ENCODE measurements around the gene KASH5.

Gene KASH5

DNA sequence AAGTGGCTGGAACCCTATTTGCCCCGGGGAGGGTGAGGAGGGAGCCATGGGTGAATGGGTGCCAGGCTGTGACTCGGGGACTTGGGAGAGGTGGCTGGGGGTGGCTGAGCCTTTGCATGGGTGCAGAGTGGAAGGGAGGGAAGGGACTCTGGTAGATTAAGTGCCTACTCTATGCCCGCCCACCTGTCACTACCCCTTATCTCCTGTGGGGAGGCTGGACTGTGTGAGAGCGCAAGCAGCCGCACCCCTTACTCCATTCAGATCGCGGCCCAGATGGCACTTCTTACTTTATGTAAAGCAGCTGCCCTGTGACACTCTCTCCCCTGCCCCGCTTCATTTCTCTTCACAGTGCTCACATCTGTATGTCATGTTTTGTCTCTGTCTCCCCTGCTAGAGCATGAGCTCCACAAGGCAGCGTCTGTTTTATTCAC is 2.9 kb downstream of the KASH5 start:
- H3K4me3 ChIP-seq (ENCODE audit: low read depth, low read length): no peak overlapping the region
- TF ChIP-seq, protein P1, sequence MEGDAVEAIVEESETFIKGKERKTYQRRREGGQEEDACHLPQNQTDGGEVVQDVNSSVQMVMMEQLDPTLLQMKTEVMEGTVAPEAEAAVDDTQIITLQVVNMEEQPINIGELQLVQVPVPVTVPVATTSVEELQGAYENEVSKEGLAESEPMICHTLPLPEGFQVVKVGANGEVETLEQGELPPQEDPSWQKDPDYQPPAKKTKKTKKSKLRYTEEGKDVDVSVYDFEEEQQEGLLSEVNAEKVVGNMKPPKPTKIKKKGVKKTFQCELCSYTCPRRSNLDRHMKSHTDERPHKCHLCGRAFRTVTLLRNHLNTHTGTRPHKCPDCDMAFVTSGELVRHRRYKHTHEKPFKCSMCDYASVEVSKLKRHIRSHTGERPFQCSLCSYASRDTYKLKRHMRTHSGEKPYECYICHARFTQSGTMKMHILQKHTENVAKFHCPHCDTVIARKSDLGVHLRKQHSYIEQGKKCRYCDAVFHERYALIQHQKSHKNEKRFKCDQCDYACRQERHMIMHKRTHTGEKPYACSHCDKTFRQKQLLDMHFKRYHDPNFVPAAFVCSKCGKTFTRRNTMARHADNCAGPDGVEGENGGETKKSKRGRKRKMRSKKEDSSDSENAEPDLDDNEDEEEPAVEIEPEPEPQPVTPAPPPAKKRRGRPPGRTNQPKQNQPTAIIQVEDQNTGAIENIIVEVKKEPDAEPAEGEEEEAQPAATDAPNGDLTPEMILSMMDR (IDR thresholded peaks at IDR 0.05; ENCODE audit: low read depth, low read length): no peak

DNA sequence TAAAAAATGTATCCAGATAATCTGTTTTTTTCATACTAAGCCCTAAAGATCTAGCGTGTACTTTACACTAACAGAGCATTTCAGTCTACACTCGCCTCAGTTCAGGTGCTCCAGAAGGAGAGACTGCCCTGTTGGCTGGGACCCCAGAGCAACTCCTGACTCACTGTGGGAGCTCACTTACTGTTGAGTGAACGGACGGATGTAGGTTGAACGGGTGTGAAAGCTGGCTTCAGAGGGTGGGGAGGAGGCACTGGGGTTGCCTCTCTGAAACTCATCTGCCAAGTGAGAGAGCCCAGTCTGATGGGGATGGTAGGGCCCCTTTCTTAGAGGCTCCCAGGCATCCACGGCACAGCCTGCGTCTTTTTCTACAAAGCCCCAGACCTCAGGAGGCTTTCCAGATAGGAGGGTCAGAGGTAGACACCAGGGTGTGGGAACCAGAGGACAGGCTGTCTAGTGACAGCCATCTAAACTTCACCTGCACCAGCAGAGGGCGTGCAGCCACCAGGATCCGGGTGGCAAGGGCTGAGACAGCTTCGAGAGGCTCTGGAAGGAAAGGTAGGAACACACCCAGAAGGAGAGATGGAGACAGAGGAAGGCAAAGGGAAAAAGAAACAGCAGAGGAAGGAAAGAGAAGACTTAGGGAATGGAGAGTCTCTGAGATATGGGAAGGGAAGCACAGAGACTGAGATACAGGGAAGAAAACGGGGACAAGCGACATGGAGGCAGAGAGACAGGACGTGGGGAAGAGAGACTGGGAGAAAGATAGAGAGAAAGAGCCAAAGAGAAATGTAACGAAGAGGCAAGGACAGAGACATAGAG is 3.7 kb downstream of the KASH5 start:
- TF ChIP-seq, protein P1 (IDR thresholded peaks at IDR 0.05; ENCODE audit: low read depth, low read length): peak; percentile 71
- H3K4me3 ChIP-seq (ENCODE audit: low read depth, low read length): no peak overlapping the region

DNA sequence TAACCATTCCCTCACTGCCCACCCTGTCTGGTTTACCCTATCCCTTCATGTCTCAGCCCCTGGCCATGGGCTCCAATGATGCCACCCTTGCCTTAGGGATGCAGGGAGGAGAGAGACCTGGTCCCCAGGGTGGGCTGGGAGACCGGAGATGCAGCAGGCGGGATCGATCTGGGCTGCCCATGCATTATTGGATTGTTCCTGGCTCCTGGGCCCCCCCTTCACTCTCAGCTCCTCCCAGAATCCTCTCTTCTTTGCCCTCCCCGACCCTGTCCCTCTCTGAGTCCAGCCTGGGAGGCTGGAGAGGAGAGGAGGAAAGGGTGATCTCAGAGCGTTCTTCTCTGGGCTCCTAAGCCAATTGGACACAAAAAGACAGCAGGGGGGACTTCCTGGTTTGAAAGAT is 5.8 kb downstream of the KASH5 start:
- TF ChIP-seq, protein P1 (IDR thresholded peaks at IDR 0.05; ENCODE audit: low read depth, low read length): no peak
- H3K4me3 ChIP-seq (ENCODE audit: low read depth, low read length): no peak overlapping the region

- H3K4me3 ChIP-seq (ENCODE audit: low read depth, low read length): no peak overlapping the region
- TF ChIP-seq, protein P1 (IDR thresholded peaks at IDR 0.05; ENCODE audit: low read depth, low read length): no peak
Observed at GRCh38 chr19:49395581-49396407, 7.7 kb downstream of the KASH5 start.

DNA sequence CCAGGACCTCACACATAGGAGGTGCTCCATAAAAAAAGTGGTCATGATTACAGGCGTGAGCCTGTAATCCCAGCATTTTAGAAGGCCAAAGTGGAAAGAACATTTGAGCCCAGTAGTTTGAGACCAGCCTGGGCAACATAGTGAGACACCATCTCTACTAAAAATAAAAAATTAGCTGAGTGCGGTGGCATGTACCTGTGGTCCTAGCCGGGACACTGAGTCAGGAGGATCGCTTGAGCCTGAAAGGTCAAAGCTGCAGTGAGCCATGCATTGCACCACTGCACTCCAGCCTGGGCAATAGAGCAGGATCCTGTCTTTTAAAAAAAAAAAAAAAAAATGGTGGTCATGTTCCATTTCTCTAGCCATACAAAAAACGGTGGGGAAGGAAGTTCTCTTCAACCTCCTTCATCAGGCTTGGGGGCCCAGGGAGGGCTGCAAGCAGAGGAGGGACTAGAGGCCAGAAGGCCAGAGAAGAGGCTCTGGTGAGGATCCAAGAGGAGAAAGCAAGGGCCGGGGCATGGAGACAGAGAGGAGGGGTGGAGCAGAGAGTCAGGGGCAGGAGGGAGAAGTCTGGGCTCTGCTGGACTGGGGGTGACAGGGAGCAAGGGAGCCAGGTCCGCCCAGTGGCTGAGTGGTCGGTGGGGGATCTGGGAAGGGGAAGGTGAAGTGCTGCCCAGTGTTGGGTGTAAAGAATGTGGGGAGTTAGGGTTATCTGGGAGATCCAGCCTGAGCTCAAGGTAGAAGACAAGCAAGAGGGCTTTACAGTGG is 8.9 kb downstream of the KASH5 start:
- no peak overlapping the region for H3K4me3 ChIP-seq (ENCODE audit: low read depth, low read length)

DNA sequence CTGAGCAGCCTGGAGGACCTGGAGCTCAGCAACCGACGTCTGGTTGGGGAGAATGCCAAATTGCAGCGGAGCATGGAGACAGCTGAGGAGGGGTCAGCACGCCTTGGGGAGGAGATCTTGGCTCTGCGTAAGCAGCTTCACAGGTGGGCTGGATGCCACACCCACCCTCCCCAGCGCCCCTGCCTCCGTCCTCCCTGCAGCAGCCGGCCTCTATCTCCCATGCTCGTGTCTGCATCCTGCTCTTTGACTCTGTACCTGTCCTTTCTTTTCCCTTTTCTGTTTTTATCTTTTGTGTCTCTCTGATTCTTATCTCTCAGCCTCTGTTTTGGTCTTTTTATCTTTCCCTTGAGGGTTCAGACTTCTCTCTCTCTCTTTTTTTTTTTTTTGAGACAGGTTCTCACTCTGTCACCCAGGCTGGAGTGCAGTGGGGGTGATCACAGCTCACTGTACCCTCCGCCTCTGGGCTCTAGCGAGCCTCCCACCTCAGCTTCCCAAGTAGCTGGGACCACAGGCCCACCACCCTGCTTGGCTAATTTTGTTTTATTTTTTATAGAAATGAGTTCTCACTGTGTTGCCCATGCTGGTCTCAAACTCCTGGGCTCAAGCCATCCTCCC is 10.1 kb downstream of the KASH5 start:
- H3K4me3 ChIP-seq (ENCODE audit: low read depth, low read length): no peak overlapping the region
- TF ChIP-seq, protein P1 (IDR thresholded peaks at IDR 0.05; ENCODE audit: low read depth, low read length): no peak

More for the DNA sequence above, 8.9 kb downstream of the KASH5 start:
- TF ChIP-seq, protein P1 (IDR thresholded peaks at IDR 0.05; ENCODE audit: low read depth, low read length): no peak

All from WI38 (cell line).